Ovary (tissue), 9 donors: ENCODE measurements around the gene CRTC1. TPM values are rescaled to one million over a fixed set of nuclear protein-coding genes. Genes with fewer than 3 reads are reported as not detected.

ENCODE experiments used
- DNase-seq, 5 donors: peaks; one replicate each; pipeline ENCODE4 v3.0.0-alpha.2; 2019 to 2020
- H3K27ac ChIP-seq, 2 donors: fragments of 200-600 bp; one replicate each; pipeline versions ENCODE4 v1.5.1 to v1.8.0; 2019 to 2022
- H3K27me3 ChIP-seq: fragments of 200-600 bp; one replicate; pipeline ENCODE4 v1.8.0; 2022
- H3K36me3 ChIP-seq: fragments of 200-600 bp; sonication (generic); one replicate; pipeline ENCODE4 v1.5.1; 2019
- H3K4me1 ChIP-seq: one replicate; pipeline ENCODE4 v1.8.1; 2013; ENCODE audit warnings: mild to moderate bottlenecking, moderate library complexity; ENCODE audit not compliant: insufficient read depth
- H3K4me3 ChIP-seq: fragments of 200-600 bp; sonication (generic); one replicate; pipeline ENCODE4 v1.5.1; 2017
- H3K9me3 ChIP-seq, 2 donors: fragments of 200-600 bp in 1 of 2; sonication (generic) in 1 of 2; one replicate each; pipeline versions ENCODE4 v1.5.1 to v1.8.1; 2013 to 2019; ENCODE audit warnings: mild to moderate bottlenecking in 1 of 2, moderate library complexity in 1 of 2
- EP300 ChIP-seq: sonication (generic); formaldehyde crosslinking; IDR thresholded peaks from one replicate; pipeline ENCODE4 v1.6.1; 2017; ENCODE audit warnings: antibody characterized with exemption
- POLR2A ChIP-seq: fragments of 450-650 bp; IDR thresholded peaks from one replicate; pipeline ENCODE4 v1.6.1; 2017; ENCODE audit warnings: antibody characterized with exemption, mild to moderate bottlenecking, moderate library complexity
- WGBS, 3 donors: extraction: QIAGEN DNeasy Blood & Tissue Kit in 1 of 3; methylation state at CpG; one replicate each; pipeline versions ENCODE4 v1.1.5 to v1.1.7; 2013 to 2017; 5-methylcytosine and 5-hydroxymethylcytosine counted together
- intact Hi-C, 4 donors: fragments of 100-400 bp; cut with DNase I; formaldehyde crosslinking; loops; one replicate each; pipeline versions ENCODE4 v1.11.0 to v1.15.1; 2022 to 2023
- polyA plus RNA-seq, 2 donors: library from polyadenylated mRNA; stranded (reverse); fragments of 200-250 nt in 1 of 2; fragments of 350-450 nt in 1 of 2; fragmentation: Illumina TruSeq in 1 of 2; extraction: RNeasy Lipid Tissue Mini Kit (QIAGEN cat#74804) in 1 of 2; gene quantifications; one replicate each; pipeline ENCODE4 v1.2.3, GENCODE V29; 2013 to 2014
- total RNA-seq, 7 donors: library from RNA; depleted of rRNA in 2 of 7; stranded (reverse); fragments of >200 nt in 2 of 7; fragmentation: NEBNext Ultra II Directional in 3 of 7; extraction: Animal tissue kit (Norgen Biotek cat#: 25700) in 3 of 7; gene quantifications; one replicate each; pipeline versions ENCODE4 v1.1.0 to v1.2.4, GENCODE V29; 2016 to 2023
- TF ChIP-seq, protein P1 (sequence below), 3 donors: fragments of 450-650 bp in 2 of 3; fragments of 200-600 bp in 1 of 3; IDR thresholded peaks; one replicate each; pipeline versions ENCODE4 v1.5.1 to v1.8.0; 2016 to 2022; ENCODE audit warnings: antibody characterized with exemption in 3 of 3, mild to moderate bottlenecking in 1 of 3
- donor health status: DM: no; HTN: no; CAD: no; lungs with moderate emphysema.
- donor health status: DM: no; HTN: no; CAD: no.
- donor health status: Bipolar disorder and iron deficiency.
- donor health status: DM: yes; HTN: yes; CAD: no.
- donor health status: DM: no; HTN: no; CAD: no.
- donor health status: DM: yes; HTN: yes; CAD: no.

CRTC1 gene
- total and polyA plus RNA-seq, 9 donors: 2.3 to 19.5 (median 12.9) TPM

GRCh38 chr19:18718015-18718526 lies 34.6 kb downstream of the CRTC1 start:
- Histone ChIP-seq H3K27ac (no peak overlapping the region), H3K27me3 (no peaks in the 10 kb centered on the region), H3K4me3 (no peak overlapping the region), H3K36me3 (no peaks in the 10 kb centered on the region), H3K9me3 (no peaks in the 10 kb centered on the region), H3K4me1 (no peaks in the 10 kb centered on the region)
- intact Hi-C loops: no loop called here
- no peak for DNase-seq
- TF ChIP-seq POLR2A (no peak), EP300 (no peak)
- TF ChIP-seq, protein P1, sequence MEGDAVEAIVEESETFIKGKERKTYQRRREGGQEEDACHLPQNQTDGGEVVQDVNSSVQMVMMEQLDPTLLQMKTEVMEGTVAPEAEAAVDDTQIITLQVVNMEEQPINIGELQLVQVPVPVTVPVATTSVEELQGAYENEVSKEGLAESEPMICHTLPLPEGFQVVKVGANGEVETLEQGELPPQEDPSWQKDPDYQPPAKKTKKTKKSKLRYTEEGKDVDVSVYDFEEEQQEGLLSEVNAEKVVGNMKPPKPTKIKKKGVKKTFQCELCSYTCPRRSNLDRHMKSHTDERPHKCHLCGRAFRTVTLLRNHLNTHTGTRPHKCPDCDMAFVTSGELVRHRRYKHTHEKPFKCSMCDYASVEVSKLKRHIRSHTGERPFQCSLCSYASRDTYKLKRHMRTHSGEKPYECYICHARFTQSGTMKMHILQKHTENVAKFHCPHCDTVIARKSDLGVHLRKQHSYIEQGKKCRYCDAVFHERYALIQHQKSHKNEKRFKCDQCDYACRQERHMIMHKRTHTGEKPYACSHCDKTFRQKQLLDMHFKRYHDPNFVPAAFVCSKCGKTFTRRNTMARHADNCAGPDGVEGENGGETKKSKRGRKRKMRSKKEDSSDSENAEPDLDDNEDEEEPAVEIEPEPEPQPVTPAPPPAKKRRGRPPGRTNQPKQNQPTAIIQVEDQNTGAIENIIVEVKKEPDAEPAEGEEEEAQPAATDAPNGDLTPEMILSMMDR (IDR thresholded peaks at IDR 0.05): no peak
- WGBS, 3 donors: 78 to 83% (median 79%) methylated on average over 5 of the region's 5 CpGs

GRCh38 chr19:18718846-18719458 lies 35.5 kb downstream of the CRTC1 start:
- intact Hi-C loops: no loop called here

GRCh38 chr19:18719541-18719940 lies 36.1 kb downstream of the CRTC1 start:
- Histone ChIP-seq H3K36me3 (no peaks in the 10 kb centered on the region), H3K4me3 (no peak overlapping the region), H3K27ac (no peak overlapping the region), H3K9me3 (no peaks in the 10 kb centered on the region), H3K4me1 (no peaks in the 10 kb centered on the region), H3K27me3 (no peaks in the 10 kb centered on the region)
- DNase-seq: no peak
- 82 to 84% (median 83%) methylated on average over 25 of the region's 25 CpGs for WGBS, 3 donors
- intact Hi-C loops: no loop called here
- TF ChIP-seq EP300 (no peak), POLR2A (no peak)
- TF ChIP-seq, protein P1 (IDR thresholded peaks at IDR 0.05): no peak

More at GRCh38 chr19:18718846-18719458, 35.5 kb downstream of the CRTC1 start:
- Histone ChIP-seq H3K27ac (no peak overlapping the region), H3K27me3 (no peaks in the 10 kb centered on the region), H3K4me1 (no peaks in the 10 kb centered on the region), H3K36me3 (no peaks in the 10 kb centered on the region), H3K9me3 (no peaks in the 10 kb centered on the region), H3K4me3 (no peak overlapping the region)
- WGBS, 3 donors: 83 to 86% (median 84%) methylated on average over 14 to 16 of the region's 16 CpGs
- DNase-seq: no peak
- TF ChIP-seq, protein P1 (IDR thresholded peaks at IDR 0.05): no peak
- TF ChIP-seq POLR2A: no peak
- no peak for TF ChIP-seq EP300

- no peak for DNase-seq
- Histone ChIP-seq H3K4me3 (no peak overlapping the region), H3K9me3 (no peaks in the 10 kb centered on the region), H3K4me1 (peaks cover 8% of the 10 kb centered on the region), H3K27me3 (no peaks in the 10 kb centered on the region), H3K27ac (no peak overlapping the region), H3K36me3 (no peaks in the 10 kb centered on the region)
- TF ChIP-seq POLR2A: no peak
- no peak for TF ChIP-seq EP300
- TF ChIP-seq, protein P1 (IDR thresholded peaks at IDR 0.05): no peak
- intact Hi-C loops: no loop called here
- WGBS, 3 donors: 90 to 94% (median 91%) methylated on average over 21 of the region's 21 CpGs
Observed at GRCh38 chr19:18723871-18724377, 40.4 kb downstream of the CRTC1 start.
